Activated CD8-positive, alpha-beta T cell treated with anti-CD3 and anti-CD28 coated beads for 36 hours (primary cell): ENCODE measurements around the gene RAPGEF1. TPM values are rescaled to one million over a fixed set of nuclear protein-coding genes. Genes with fewer than 3 reads are reported as not detected.

Experiments used
- ATAC-seq: fragments of 200-7000 bp; cut with Tn5 transposase; one replicate; pipeline ENCODE4 v1.10.0; 2021; ENCODE audit warnings: mild to moderate bottlenecking, moderate library complexity
- CTCF ChIA-PET: fragments of 350-600 bp; sonication (Branson Sonifier 250); formaldehyde crosslinking; loops from one replicate; lab custom pipeline; 2021; ENCODE audit warnings: antibody characterized with exemption; lab: Charles Lee
- POLR2A ChIA-PET: fragments of 350-600 bp; sonication (Branson Sonifier 250); formaldehyde crosslinking; loops from one replicate; lab custom pipeline; 2021; ENCODE audit warnings: antibody characterized with exemption; lab: Charles Lee
- DNase-seq: peaks from one replicate; pipeline ENCODE4 v3.0.0-alpha.2; 2020
- H3K27ac Mint-ChIP-seq: one replicate; pipeline ENCODE4 v1.8.0; 2021; ENCODE audit warnings: mild to moderate bottlenecking, mixed read lengths
- H3K27me3 Mint-ChIP-seq: one replicate; pipeline ENCODE4 v1.8.0; 2021; ENCODE audit warnings: mixed read lengths
- H3K36me3 Mint-ChIP-seq: one replicate; pipeline ENCODE4 v1.8.0; 2021; ENCODE audit warnings: low read depth, mixed read lengths
- H3K4me1 Mint-ChIP-seq: one replicate; pipeline ENCODE4 v1.8.0; 2021; ENCODE audit warnings: low read depth, mixed read lengths
- H3K4me3 Mint-ChIP-seq: one replicate; pipeline ENCODE4 v1.8.0; 2021; ENCODE audit warnings: mild to moderate bottlenecking, moderate library complexity, mixed read lengths
- H3K9me3 Mint-ChIP-seq: one replicate; pipeline ENCODE4 v1.8.0; 2021; ENCODE audit warnings: mixed read lengths
- CTCF ChIP-seq: fragments of 200-600 bp; IDR thresholded peaks from one replicate; pipeline ENCODE4 v1.8.0; 2022; ENCODE audit warnings: antibody characterized with exemption, mild to moderate bottlenecking
- intact Hi-C: fragments of 100-400 bp; cut with micrococcal nuclease; formaldehyde crosslinking; loops from one replicate; pipeline ENCODE4 v1.10.0; 2022
- total RNA-seq, 2 experiments: library from RNA; stranded (reverse); gene quantifications; one replicate each; pipeline ENCODE4 v1.2.3, GENCODE V29; 2021

Gene RAPGEF1
- total RNA-seq, 2 experiments from 2014 or later, result 84.5 to 85.2 TPM

GRCh38 chr9:131610231-131610761 is 129.6 kb downstream of the RAPGEF1 start:
- H3K4me1 Mint-ChIP-seq, result no peaks in the 10 kb centered on the region
- DNase-seq, result no peak
- POLR2A ChIA-PET, result interaction anchor here (0.8 to 1.2 kb wide), 3 partner anchors 12 to 40 kb away, joined by 3 to 4 read pairs (median 3); no protein-coding TSS in a partner anchor
- no peaks in the 10 kb centered on the region for H3K9me3 Mint-ChIP-seq
- no peak for ATAC-seq
- TF ChIP-seq CTCF, result no peak
- no peaks in the 10 kb centered on the region for H3K27me3 Mint-ChIP-seq
- CTCF ChIA-PET, result interaction anchor here (0.7 to 1.7 kb wide), 5 partner anchors 19 to 145 kb away, joined by 3 to 6 read pairs (median 5); no protein-coding TSS in a partner anchor
- peaks cover 8% of the 10 kb centered on the region for H3K36me3 Mint-ChIP-seq
- no peak overlapping the region for H3K27ac Mint-ChIP-seq
- H3K4me3 Mint-ChIP-seq, result no peak overlapping the region
- intact Hi-C loops, result no loop called here

- TF ChIP-seq CTCF, result no peak
- no peak for DNase-seq
- no peaks in the 10 kb centered on the region for H3K27me3 Mint-ChIP-seq
- H3K4me1 Mint-ChIP-seq, result no peaks in the 10 kb centered on the region
- H3K9me3 Mint-ChIP-seq, result no peaks in the 10 kb centered on the region
- ChIA-PET POLR2A (no interaction called here), CTCF (interaction anchor here (1.1 to 1.2 kb wide), 2 partner anchors 18 to 130 kb away, joined by 4 to 5 read pairs; no protein-coding TSS in a partner anchor)
- no peak overlapping the region for H3K4me3 Mint-ChIP-seq
- intact Hi-C loops, result no loop called here
- no peak for ATAC-seq
- peaks cover 5% of the 10 kb centered on the region for H3K36me3 Mint-ChIP-seq
- no peak overlapping the region for H3K27ac Mint-ChIP-seq
These were observed 130.6 kb downstream of the RAPGEF1 start for GRCh38 chr9:131609099-131609830.

GRCh38 chr9:131608493-131609037 is 131.3 kb downstream of the RAPGEF1 start:
- POLR2A ChIA-PET, result no interaction called here
- no peak for DNase-seq
- CTCF ChIA-PET, result no interaction called here
- Mint-ChIP-seq H3K27ac (no peak overlapping the region), H3K4me1 (no peaks in the 10 kb centered on the region), H3K9me3 (no peaks in the 10 kb centered on the region), H3K4me3 (no peak overlapping the region), H3K27me3 (no peaks in the 10 kb centered on the region), H3K36me3 (peaks cover 4% of the 10 kb centered on the region)
- intact Hi-C loops, result no loop called here
- ATAC-seq, result no peak
- TF ChIP-seq CTCF, result no peak

- Mint-ChIP-seq H3K4me1 (no peaks in the 10 kb centered on the region), H3K27me3 (no peaks in the 10 kb centered on the region), H3K9me3 (no peaks in the 10 kb centered on the region), H3K27ac (no peak overlapping the region), H3K36me3 (peaks cover 7% of the 10 kb centered on the region), H3K4me3 (no peak overlapping the region)
- DNase-seq, result no peak
- ATAC-seq, result no peak
- no peak for TF ChIP-seq CTCF
- ChIA-PET POLR2A (no interaction called here), CTCF (interaction anchor here (2.4 kb wide), 1 partner anchor 132 kb away, joined by 15 read pairs; the partner anchor contains the start of gene RAPGEF1)
- intact Hi-C loops, result no loop called here
These were observed 132.3 kb downstream of the RAPGEF1 start for GRCh38 chr9:131607591-131607990.
